H9 (cell line): ENCODE data around the gene STAT2. TPM values are rescaled to one million over a fixed set of nuclear protein-coding genes. Genes with fewer than 3 reads are reported as not detected.

Experiments
- DNase-seq: peaks from one replicate; pipeline ENCODE4 v3.0.0-alpha.2; 2017
- H2AFZ ChIP-seq: one replicate; pipeline ENCODE4 v1.6.1; 2013; ENCODE audit warnings: mild to moderate bottlenecking, low read length, control low read depth, moderate library complexity
- H2AK5ac ChIP-seq: 2 replicates; pipeline ENCODE4 v1.6.1; 2013; ENCODE audit warnings: low read length, control low read depth, mixed read lengths; ENCODE audit not compliant: insufficient read length
- H2BK120ac ChIP-seq: one replicate; pipeline ENCODE4 v1.6.1; 2013; ENCODE audit warnings: low read depth, mild to moderate bottlenecking, low read length, control low read depth, inconsistent platforms; ENCODE audit not compliant: poor library complexity, severe bottlenecking
- H2BK12ac ChIP-seq: 2 replicates; pipeline ENCODE4 v1.6.1; 2013; ENCODE audit warnings: low read length, control low read depth, mixed read lengths, low read depth; ENCODE audit not compliant: insufficient read length
- H2BK15ac ChIP-seq: 2 replicates; pipeline ENCODE4 v1.6.1; 2013; ENCODE audit warnings: low read depth, low read length, control low read depth
- H2BK20ac ChIP-seq: one replicate; pipeline ENCODE4 v1.6.1; 2013; ENCODE audit warnings: low read depth, mild to moderate bottlenecking, low read length, control low read depth, inconsistent platforms; ENCODE audit not compliant: poor library complexity, severe bottlenecking
- H2BK5ac ChIP-seq: 2 replicates; pipeline ENCODE4 v1.6.1; 2013; ENCODE audit warnings: low read length, control low read depth, mixed read lengths; ENCODE audit not compliant: insufficient read length
- H3K14ac ChIP-seq: 2 replicates; pipeline ENCODE4 v1.6.1; 2013; ENCODE audit warnings: low read length, control low read depth; ENCODE audit not compliant: insufficient read depth
- H3K18ac ChIP-seq: 2 replicates; pipeline ENCODE4 v1.6.1; 2013; ENCODE audit warnings: low read depth, mild to moderate bottlenecking, mixed read lengths, low read length, control low read depth; ENCODE audit not compliant: insufficient read length
- H3K23ac ChIP-seq: 2 replicates; pipeline ENCODE4 v1.6.1; 2013; ENCODE audit warnings: low read length, control low read depth, mixed read lengths, low read depth; ENCODE audit not compliant: insufficient read length
- H3K23me2 ChIP-seq: 2 replicates; pipeline ENCODE4 v1.6.1; 2013; ENCODE audit warnings: low read depth, mild to moderate bottlenecking, mixed read lengths, low read length, control low read depth; ENCODE audit not compliant: insufficient read length, poor library complexity, severe bottlenecking
- H3K27ac ChIP-seq: 2 replicates; pipeline ENCODE4 v1.5.1; 2013; ENCODE audit warnings: low read length, control low read depth, mixed read lengths, low read depth; ENCODE audit not compliant: insufficient read length
- H3K27me3 ChIP-seq: 2 replicates; pipeline ENCODE4 v1.6.1; 2013; ENCODE audit warnings: low read length, control low read depth, inconsistent platforms; ENCODE audit not compliant: insufficient read depth
- H3K4ac ChIP-seq: 2 replicates; pipeline ENCODE4 v1.6.1; 2013; ENCODE audit warnings: low read depth, mild to moderate bottlenecking, control low read depth, inconsistent platforms, low read length, moderate library complexity
- H3K4me1 ChIP-seq: 2 replicates; pipeline ENCODE4 v1.6.1; 2013; ENCODE audit warnings: low read length, control low read depth, inconsistent platforms; ENCODE audit not compliant: insufficient read depth
- H3K4me2 ChIP-seq: 2 replicates; pipeline ENCODE4 v1.6.1; 2013; ENCODE audit warnings: low read length, control low read depth, mixed read lengths; ENCODE audit not compliant: insufficient read length, insufficient read depth
- H3K56ac ChIP-seq: 2 replicates; pipeline ENCODE4 v1.6.1; 2013; ENCODE audit warnings: low read depth, mild to moderate bottlenecking, mixed read lengths, low read length, control low read depth; ENCODE audit not compliant: insufficient read length
- H3K79me1 ChIP-seq: 2 replicates; pipeline ENCODE4 v1.6.1; 2013; ENCODE audit warnings: low read depth, mild to moderate bottlenecking, moderate library complexity, low read length, control low read depth, inconsistent platforms; ENCODE audit not compliant: insufficient read depth, poor library complexity, severe bottlenecking
- H3K79me2 ChIP-seq: 2 replicates; pipeline ENCODE4 v1.6.1; 2013; ENCODE audit warnings: low read length, control low read depth, inconsistent platforms; ENCODE audit not compliant: insufficient read depth
- H3K9ac ChIP-seq: 2 replicates; pipeline ENCODE4 v1.6.1; 2013; ENCODE audit warnings: low read length, control low read depth, mixed read lengths; ENCODE audit not compliant: insufficient read length; ENCODE audit errors: extremely low read depth
- H3K9me3 ChIP-seq: one replicate; pipeline ENCODE4 v1.6.1; 2013; ENCODE audit warnings: low read depth, low read length, inconsistent platforms; ENCODE audit not compliant: control insufficient read depth
- H3T11ph ChIP-seq: one replicate; pipeline ENCODE4 v1.6.1; 2013; ENCODE audit warnings: mild to moderate bottlenecking, low read length, control low read depth, inconsistent platforms
- H4K20me1 ChIP-seq: one replicate; pipeline ENCODE4 v1.6.1; 2013; ENCODE audit not compliant: control insufficient read depth, insufficient read length, insufficient read depth
- H4K5ac ChIP-seq: 2 replicates; pipeline ENCODE4 v1.6.1; 2013; ENCODE audit warnings: low read depth, mild to moderate bottlenecking, mixed read lengths, low read length, control low read depth; ENCODE audit not compliant: insufficient read length
- H4K8ac ChIP-seq: replicated peaks from 2 replicates; pipeline ENCODE4 v1.6.1; 2013; ENCODE audit warnings: low read length, control low read depth, mixed read lengths, low read depth; ENCODE audit not compliant: insufficient read length
- H4K91ac ChIP-seq: 2 replicates; pipeline ENCODE4 v1.6.1; 2013; ENCODE audit warnings: low read depth, mild to moderate bottlenecking, moderate library complexity, mixed read lengths, low read length, control low read depth; ENCODE audit not compliant: insufficient read length
- H3K27ac Mint-ChIP-seq, 3 experiments: 2 replicates in 2 of 3; 3 replicates in 1 of 3; pipeline ENCODE4 v1.8.0; 2020 to 2021; ENCODE audit warnings: mixed read lengths in 3 of 3, mild to moderate bottlenecking in 1 of 3, moderate library complexity in 1 of 3
- H3K27me3 Mint-ChIP-seq: 2 replicates; pipeline ENCODE4 v1.8.0; 2021; ENCODE audit warnings: low read depth, mild to moderate bottlenecking, moderate library complexity, mixed read lengths
- H3K36me3 Mint-ChIP-seq, 3 experiments: 2 replicates in 2 of 3; 3 replicates in 1 of 3; pipeline ENCODE4 v1.8.0; 2020 to 2021; ENCODE audit warnings: low read depth in 3 of 3, mixed read lengths in 3 of 3; ENCODE audit not compliant: insufficient read depth in 1 of 3
- H3K4me1 Mint-ChIP-seq, 2 experiments: 2 replicates each; pipeline ENCODE4 v1.8.0; 2020; ENCODE audit warnings: mixed read lengths in 2 of 2
- H3K4me3 Mint-ChIP-seq, 2 experiments: 2 replicates in 1 of 2; 3 replicates in 1 of 2; pipeline ENCODE4 v1.8.0; 2020 to 2021; ENCODE audit warnings: mild to moderate bottlenecking in 2 of 2, mixed read lengths in 2 of 2, moderate library complexity in 1 of 2
- H3K9me3 Mint-ChIP-seq, 2 experiments: 2 replicates in 1 of 2; 3 replicates in 1 of 2; pipeline ENCODE4 v1.8.0; 2020; ENCODE audit warnings: mild to moderate bottlenecking in 2 of 2, mixed read lengths in 2 of 2, moderate library complexity in 1 of 2
- WGBS: extraction: QIAGEN DNeasy Blood & Tissue Kit; methylation state at CpG from one replicate; pipeline ENCODE4 v1.1.7; 2013; ENCODE audit warnings: missing lambda C conversion rate, low lambda C conversion rate, mixed read lengths; ENCODE audit not compliant: insufficient read length; ENCODE audit errors: extremely low coverage; 5-methylcytosine and 5-hydroxymethylcytosine counted together
- total RNA-seq: library from RNA; stranded (reverse); gene quantifications from 2 replicates; pipeline ENCODE4 v1.2.1, GENCODE V29; 2021
- TF ChIP-seq, protein P1 (sequence below): fragments of 200-600 bp; sonication (generic); conservative IDR thresholded peaks from 3 replicates; pipeline ENCODE4 v1.8.0; 2021; ENCODE audit warnings: antibody characterized with exemption, mild to moderate bottlenecking

Gene STAT2
- total RNA-seq, 1 experiment from 2014 or later: 47.8 TPM

DNA sequence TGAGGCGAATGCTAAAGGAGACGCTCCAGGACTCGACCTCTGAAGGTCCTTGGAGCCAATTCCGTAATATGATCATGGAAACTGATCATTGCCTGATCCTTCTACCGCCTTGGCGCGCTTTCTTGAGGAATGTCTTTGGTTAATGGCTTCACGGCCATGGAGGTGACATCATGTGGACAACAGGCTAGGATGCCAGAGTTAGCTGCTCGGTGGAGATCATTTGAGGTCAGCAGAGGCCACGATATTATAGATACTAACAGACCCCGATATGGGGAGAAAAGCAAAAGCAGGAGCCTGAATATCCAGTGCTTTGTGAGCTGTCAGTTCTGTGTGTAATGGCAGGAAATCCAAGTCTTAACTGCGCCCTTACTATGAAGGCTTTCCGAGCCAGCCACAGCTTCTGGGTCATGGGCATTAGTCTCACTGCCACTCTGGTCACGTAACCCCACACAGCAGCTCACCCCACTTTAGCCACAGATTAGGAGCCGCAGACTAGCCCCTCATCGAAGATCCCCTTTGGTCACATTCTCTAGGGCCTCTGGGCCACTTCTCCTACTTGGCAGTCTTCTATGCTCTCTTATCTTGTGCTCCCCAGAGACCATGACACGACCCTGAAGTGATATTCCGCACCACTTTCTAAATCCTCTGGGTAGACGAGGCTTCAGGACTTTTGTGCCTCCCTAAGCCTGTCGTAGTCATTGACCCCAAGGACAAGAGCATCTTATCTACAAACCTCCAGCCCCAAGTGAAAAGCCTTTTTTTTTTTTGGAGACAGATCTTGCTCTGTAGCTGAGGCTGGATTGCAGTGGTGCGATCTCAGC, 59.1 kb downstream of the STAT2 start:
- H3K79me1 ChIP-seq: peaks cover 15% of the 10 kb centered on the region
- H3K27ac Mint-ChIP-seq: peak overlapping the region; percentile 96 to 99 (median 99)
- no peak overlapping the region for H3K4ac ChIP-seq
- H3K18ac ChIP-seq: peak overlapping the region; percentile 3
- no peaks in the 10 kb centered on the region; the same call in 1 of the 2 replicates for H3K4me1 ChIP-seq
- no peak overlapping the region for H3K23ac ChIP-seq
- no peaks in the 10 kb centered on the region for H4K20me1 ChIP-seq
- peaks cover 15 to 19% of the 10 kb centered on the region in 2 experiments for H3K4me1 Mint-ChIP-seq
- no peak overlapping the region for H3T11ph ChIP-seq
- no peak overlapping the region for H4K8ac ChIP-seq
- H4K5ac ChIP-seq: no peak overlapping the region
- H2BK5ac ChIP-seq: peak overlapping the region; percentile 24
- H4K91ac ChIP-seq: no peak overlapping the region
- H3K4me3 Mint-ChIP-seq: peak overlapping the region; percentile 95 to 96
- H2AFZ ChIP-seq: no peak overlapping the region
- H2AK5ac ChIP-seq: no peak overlapping the region
- TF ChIP-seq, protein P1, sequence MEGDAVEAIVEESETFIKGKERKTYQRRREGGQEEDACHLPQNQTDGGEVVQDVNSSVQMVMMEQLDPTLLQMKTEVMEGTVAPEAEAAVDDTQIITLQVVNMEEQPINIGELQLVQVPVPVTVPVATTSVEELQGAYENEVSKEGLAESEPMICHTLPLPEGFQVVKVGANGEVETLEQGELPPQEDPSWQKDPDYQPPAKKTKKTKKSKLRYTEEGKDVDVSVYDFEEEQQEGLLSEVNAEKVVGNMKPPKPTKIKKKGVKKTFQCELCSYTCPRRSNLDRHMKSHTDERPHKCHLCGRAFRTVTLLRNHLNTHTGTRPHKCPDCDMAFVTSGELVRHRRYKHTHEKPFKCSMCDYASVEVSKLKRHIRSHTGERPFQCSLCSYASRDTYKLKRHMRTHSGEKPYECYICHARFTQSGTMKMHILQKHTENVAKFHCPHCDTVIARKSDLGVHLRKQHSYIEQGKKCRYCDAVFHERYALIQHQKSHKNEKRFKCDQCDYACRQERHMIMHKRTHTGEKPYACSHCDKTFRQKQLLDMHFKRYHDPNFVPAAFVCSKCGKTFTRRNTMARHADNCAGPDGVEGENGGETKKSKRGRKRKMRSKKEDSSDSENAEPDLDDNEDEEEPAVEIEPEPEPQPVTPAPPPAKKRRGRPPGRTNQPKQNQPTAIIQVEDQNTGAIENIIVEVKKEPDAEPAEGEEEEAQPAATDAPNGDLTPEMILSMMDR: no peak
- peak overlapping the region; percentile 34 for H3K9ac ChIP-seq
- peak overlapping the region; percentile 35 for H3K27ac ChIP-seq
- H2BK120ac ChIP-seq: no peak overlapping the region
- DNase-seq: no peak
- H2BK20ac ChIP-seq: no peak overlapping the region
- H2BK15ac ChIP-seq: no peak overlapping the region
- H3K23me2 ChIP-seq: peaks cover 11% of the 10 kb centered on the region
- H3K4me2 ChIP-seq: peak overlapping the region; percentile 64
- no peaks in the 10 kb centered on the region for H3K27me3 Mint-ChIP-seq
- no peaks in the 10 kb centered on the region for H3K9me3 Mint-ChIP-seq
- no peaks in the 10 kb centered on the region for H3K27me3 ChIP-seq
- peaks cover 8 to 51% (median 29%) of the 10 kb centered on the region in 3 experiments for H3K36me3 Mint-ChIP-seq
- peaks cover 15% of the 10 kb centered on the region; the same call in 1 of the 2 replicates for H3K79me2 ChIP-seq
- no CpG with 5 or more reads among the region's 21 CpGs for WGBS
- no peak overlapping the region for H2BK12ac ChIP-seq
- no peaks in the 10 kb centered on the region for H3K9me3 ChIP-seq
- peak overlapping the region; percentile 2; the same call in 1 of the 2 replicates for H3K14ac ChIP-seq
- H3K56ac ChIP-seq: no peak overlapping the region
